Epithelial cell of proximal tubule (primary cell): ENCODE results near the gene KHNYN. TPM values are rescaled to one million over a fixed set of nuclear protein-coding genes. Genes with fewer than 3 reads are reported as not detected.
"Not testable (repeated sequence)": the region's sequence is repeated elsewhere in the genome, so short reads cannot be mapped to it uniquely, and the experiment has no call there.

Source experiments
- DNase-seq: peaks from one replicate; pipeline ENCODE4 v3.0.0-alpha.2; 2011; ENCODE audit warnings: low read depth
- H3K4me3 ChIP-seq: 2 replicates; pipeline ENCODE4 v1.5.1; 2011; ENCODE audit warnings: low read depth, mild to moderate bottlenecking, low read length
- CTCF ChIP-seq: conservative IDR thresholded peaks from 2 replicates; pipeline ENCODE4 v1.5.1; 2012; ENCODE audit warnings: low read depth, mild to moderate bottlenecking, low read length
- total RNA-seq: library from RNA; depleted of rRNA; stranded (reverse); fragments of >200 nt; gene quantifications from 2 replicates; pipeline ENCODE4 v1.2.3, GENCODE V29; 2015

Gene KHNYN
- total RNA-seq, 1 donor from 2014 or later, result 41.6 TPM

GRCh38 chr14:24465368-24465767, 35.6 kb downstream of the KHNYN start:
- H3K4me3 ChIP-seq, result no peak overlapping the region
- no peak for DNase-seq
- TF ChIP-seq CTCF, result no peak

GRCh38 chr14:24465805-24466204, 36.1 kb downstream of the KHNYN start:
- H3K4me3 ChIP-seq, result no peak overlapping the region
- DNase-seq, result no peak
- TF ChIP-seq CTCF, result no peak

GRCh38 chr14:24470450-24470849, 40.7 kb downstream of the KHNYN start:
- H3K4me3 ChIP-seq, DNase-seq: not testable (repeated sequence)

- no peak overlapping the region for H3K4me3 ChIP-seq
- no peak for DNase-seq
- TF ChIP-seq CTCF, result no peak
These were observed 43.5 kb downstream of the KHNYN start for GRCh38 chr14:24473211-24473610.

- DNase-seq, result no peak
- H3K4me3 ChIP-seq, result no peak overlapping the region
- TF ChIP-seq CTCF, result no peak
These were observed 45.5 kb downstream of the KHNYN start for GRCh38 chr14:24475261-24475660.

GRCh38 chr14:24479999-24480398, 50.2 kb downstream of the KHNYN start:
- DNase-seq, H3K4me3 ChIP-seq: not testable (repeated sequence)

GRCh38 chr14:24481622-24482324, 52.0 kb downstream of the KHNYN start:
- no peak for DNase-seq
- TF ChIP-seq CTCF, result peak; percentile 72
- H3K4me3 ChIP-seq, result no peak overlapping the region

- H3K4me3 ChIP-seq, DNase-seq: not testable (repeated sequence)
These were observed 53.0 kb downstream of the KHNYN start for GRCh38 chr14:24482699-24483303.
